H1 (cell line): ENCODE results near the gene TECTB. TPM values are rescaled to one million over a fixed set of nuclear protein-coding genes. Genes with fewer than 3 reads are reported as not detected.

Source experiments
- BACH1 ChIP-seq: IDR thresholded peaks from 2 replicates; pipeline ENCODE4 v1.6.1; 2012; ENCODE audit warnings: low read length, improper control_type of control experiment
- CEBPB ChIP-seq: IDR thresholded peaks from 2 replicates; pipeline ENCODE4 v1.6.1; 2012; ENCODE audit warnings: low read depth, low read length
- CHD2 ChIP-seq: IDR thresholded peaks from 2 replicates; pipeline ENCODE4 v1.6.1; 2012; ENCODE audit warnings: low read length, improper control_type of control experiment
- PHF8 ChIP-seq: fragments of 200-600 bp; sonication (generic); conservative IDR thresholded peaks from 2 replicates; pipeline ENCODE4 v1.7.1; 2012; ENCODE audit warnings: low read depth, mild to moderate bottlenecking, inconsistent platforms, low read length, moderate library complexity
- RAD21 ChIP-seq, 2 experiments: IDR thresholded peaks in 1 of 2; conservative IDR thresholded peaks in 1 of 2; 2 replicates each; pipeline ENCODE4 v1.6.1; 2011; ENCODE audit warnings: low read depth in 2 of 2, low read length in 2 of 2, improper control_type of control experiment in 1 of 2, inconsistent platforms in 1 of 2, mild to moderate bottlenecking in 1 of 2, moderate library complexity in 1 of 2
- RBBP5 ChIP-seq: IDR thresholded peaks from 2 replicates; pipeline ENCODE4 v1.7.1; 2012; ENCODE audit warnings: low read depth, mild to moderate bottlenecking, inconsistent platforms, low read length, moderate library complexity, borderline replicate concordance
- RFX5 ChIP-seq: IDR thresholded peaks from 2 replicates; pipeline ENCODE4 v1.6.1; 2011; ENCODE audit warnings: low read depth, low read length, improper control_type of control experiment, borderline replicate concordance
- SP1 ChIP-seq: IDR thresholded peaks from 2 replicates; pipeline ENCODE4 v1.6.1; 2011; ENCODE audit warnings: low read depth, low read length
- TBP ChIP-seq: IDR thresholded peaks from 2 replicates; pipeline ENCODE4 v1.6.1; 2011; ENCODE audit warnings: low read depth, low read length, improper control_type of control experiment
- TCF12 ChIP-seq: IDR thresholded peaks from 2 replicates; pipeline ENCODE4 v1.6.1; 2011; ENCODE audit warnings: low read depth, mild to moderate bottlenecking, low read length
- polyA plus RNA-seq, 7 experiments: library from polyadenylated mRNA; depleted of rRNA in 3 of 7; stranded (reverse) in 5 of 7; unstranded in 2 of 7; fragments of >200 nt in 5 of 7; fragments of 200-250 nt in 2 of 7; gene quantifications; 1 replicate in 5 of 7; 2 replicates in 1 of 7; 4 replicates in 1 of 7; pipeline versions ENCODE4 v1.2.1 to v1.2.3, GENCODE V29; 2011 to 2013; ENCODE audit warnings: missing spikeins in 2 of 7, mixed read lengths in 2 of 7
- total RNA-seq: library from RNA; stranded (reverse); fragmentation: NEBNext Ultra II Directional; extraction: Animal tissue kit (Norgen Biotek cat#: 25700); gene quantifications from 2 replicates; pipeline ENCODE4 v1.2.1, GENCODE V29; 2021

Gene TECTB
- total and polyA plus RNA-seq, 2 of the 8 experiments (the other 6 are each of a cell fraction or from before 2014, with no cell fraction given), result not detected

DNA sequence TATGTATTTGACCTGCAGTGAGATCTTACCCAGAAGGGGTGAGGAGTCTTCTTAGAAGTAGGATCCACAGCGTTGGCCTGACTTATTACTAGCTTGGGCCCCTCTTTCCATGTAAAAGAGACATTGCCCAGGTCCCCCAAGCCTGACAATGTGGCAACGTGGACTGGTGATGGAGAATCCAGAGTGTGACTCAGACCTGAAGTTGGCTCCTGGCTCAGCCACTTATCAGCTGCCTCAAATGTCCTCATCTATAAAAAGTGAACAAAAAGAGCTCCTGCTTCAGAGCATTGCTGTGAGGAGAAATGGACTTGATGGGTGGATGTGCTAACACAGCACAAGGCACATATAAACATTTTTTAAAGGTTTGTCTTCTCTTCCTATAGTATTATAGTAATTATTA is 35.4 kb upstream of the TECTB start (continued):
- TF ChIP-seq RFX5 (no peak), PHF8 (no peak), CEBPB (no peak), CHD2 (no peak), TBP (no peak), RBBP5 (no peak), BACH1 (no peak), RAD21 (IDR thresholded peaks at IDR 0.05 in 1 of 2, conservative IDR thresholded peaks at IDR 0.05 in 1 of 2; ENCODE audit: low read depth in 2 of 2, low read length in 2 of 2) (no peak), TCF12 (no peak), SP1 (no peak)
- TF ChIP-seq, all 59 proteins: peak for 0
